Keratinocyte (primary cell): ENCODE data around the gene CDAN1.

Experiments used
- CTCF ChIP-seq, 3 experiments: IDR thresholded peaks in 1 of 3; conservative IDR thresholded peaks in 1 of 3; optimal IDR thresholded peaks in 1 of 3; 2 replicates in 2 of 3; 3 replicates in 1 of 3; pipeline versions ENCODE3 to v1.5.1; 2011; ENCODE audit warnings: low read length in 3 of 3, mild to moderate bottlenecking in 3 of 3, moderate library complexity in 2 of 3, control low read depth in 1 of 3, inconsistent platforms in 1 of 3; ENCODE audit not compliant: insufficient read depth in 2 of 3; ENCODE audit errors: extremely low read depth in 1 of 3
- EZH2 ChIP-seq: IDR thresholded peaks from one replicate; pipeline ENCODE4 v1.6.1; 2012; ENCODE audit warnings: inconsistent platforms, mild to moderate bottlenecking, low read length, moderate library complexity

GRCh38 chr15:42728972-42729371 is 8.0 kb downstream of the CDAN1 start:
- TF ChIP-seq CTCF (optimal IDR thresholded peaks at IDR 0.05 in 1 of 3, IDR thresholded peaks at IDR 0.05 in 1 of 3, conservative IDR thresholded peaks at IDR 0.05 in 1 of 3; ENCODE audit: extremely low read depth in 1 of 3, insufficient read depth in 2 of 3, low read length in 3 of 3) = no peak
- TF ChIP-seq EZH2 = no peak
